Measurements from ENCODE around the gene ERP44.
"Not testable (repeated sequence)": the region's sequence is repeated elsewhere in the genome, so short reads cannot be mapped to it uniquely, and the experiment has no call there.

- TF ChIP-seq CTCF (IDR thresholded peaks at IDR 0.05; ENCODE audit: insufficient read depth, low read length, poor library complexity, severe bottlenecking); EZH2phosphoT487 (conservative IDR thresholded peaks at IDR 0.05; ENCODE audit: low read length): not testable (repeated sequence)
Measured at GRCh38 chr9:100067990-100068389, 30.8 kb downstream of the ERP44 start.
